Measurements from ENCODE around the gene KDELR3.

The KDELR3 gene

DNA sequence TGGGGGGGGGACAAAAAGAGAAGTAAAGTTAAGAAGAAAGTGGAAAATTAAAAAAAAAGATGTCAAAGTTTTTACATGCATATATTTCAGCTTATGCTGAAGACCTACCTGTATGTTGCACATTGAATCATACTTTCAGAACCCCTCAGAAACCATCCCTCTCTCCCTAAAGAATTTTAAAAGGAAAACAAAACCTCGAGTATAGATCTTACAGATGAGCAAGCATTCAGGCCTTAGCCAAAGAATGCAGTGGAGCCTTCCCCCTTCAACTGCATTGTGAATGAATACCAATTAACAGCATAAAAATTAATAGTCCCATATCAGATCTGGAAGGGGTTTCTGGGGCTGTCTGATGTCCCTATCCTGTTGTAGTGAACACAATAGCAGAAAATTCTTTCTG, 16.3 kb downstream of the KDELR3 start:
- DNase-seq: no peak

DNA sequence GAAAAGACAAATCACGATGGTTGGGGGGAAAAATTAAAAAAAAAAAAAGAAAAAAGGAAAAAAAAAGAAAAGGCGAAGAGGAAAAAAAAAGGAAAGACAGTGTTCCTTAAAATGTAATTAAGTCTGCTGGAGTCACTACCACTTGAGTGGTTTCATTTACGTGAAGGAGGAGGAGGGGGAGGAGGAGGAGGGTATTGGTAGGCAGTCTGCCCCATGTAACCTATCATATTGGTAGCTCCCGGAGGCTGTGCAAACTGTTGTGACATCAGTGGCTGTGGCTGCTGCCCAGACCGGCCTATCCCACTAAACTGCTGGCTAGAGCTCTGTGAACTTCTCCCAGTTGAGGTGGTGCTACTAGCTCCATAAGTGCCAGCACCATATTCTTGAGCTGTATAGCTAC, 17.9 kb downstream of the KDELR3 start:
- no peak for DNase-seq

DNA sequence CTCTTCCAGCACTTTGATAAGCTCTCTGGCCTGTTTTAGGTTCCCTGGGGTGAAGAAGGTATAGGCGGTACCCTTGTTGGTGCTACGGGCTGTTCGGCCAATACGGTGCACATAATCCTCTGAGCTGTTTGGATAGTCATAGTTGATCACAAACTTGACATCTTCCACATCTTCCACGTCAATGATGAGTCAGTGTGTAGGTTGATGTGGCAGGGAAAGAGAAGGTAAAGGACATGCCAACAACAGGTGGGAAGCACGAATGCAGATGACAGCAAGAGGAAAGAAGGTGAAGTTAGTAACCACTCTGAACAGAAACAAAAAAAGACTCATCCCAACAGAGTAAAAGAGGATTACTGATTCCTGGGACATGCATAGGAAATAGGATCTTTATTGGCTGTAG, 20.1 kb downstream of the KDELR3 start:
- no peak for DNase-seq

DNA sequence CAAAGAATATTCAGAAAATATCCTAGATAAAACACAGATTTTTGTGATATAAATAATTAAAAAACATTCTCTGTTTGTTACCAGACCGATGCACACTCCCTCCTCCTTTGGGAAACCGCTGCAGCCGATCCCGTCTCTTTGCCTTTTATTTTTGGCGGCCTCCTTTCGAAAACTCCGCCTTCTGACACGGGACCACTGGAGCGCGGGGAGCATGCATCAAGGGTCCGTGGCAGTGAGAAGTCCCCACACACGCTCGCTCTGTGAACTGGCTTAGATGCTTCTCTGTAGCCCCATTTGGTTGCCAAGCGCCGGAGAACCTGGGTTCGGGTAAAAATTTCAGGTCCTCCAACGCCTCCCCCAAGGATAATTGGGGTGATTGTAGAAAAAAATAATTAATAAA, 21.2 kb downstream of the KDELR3 start:
- DNase-seq: no peak

DNA sequence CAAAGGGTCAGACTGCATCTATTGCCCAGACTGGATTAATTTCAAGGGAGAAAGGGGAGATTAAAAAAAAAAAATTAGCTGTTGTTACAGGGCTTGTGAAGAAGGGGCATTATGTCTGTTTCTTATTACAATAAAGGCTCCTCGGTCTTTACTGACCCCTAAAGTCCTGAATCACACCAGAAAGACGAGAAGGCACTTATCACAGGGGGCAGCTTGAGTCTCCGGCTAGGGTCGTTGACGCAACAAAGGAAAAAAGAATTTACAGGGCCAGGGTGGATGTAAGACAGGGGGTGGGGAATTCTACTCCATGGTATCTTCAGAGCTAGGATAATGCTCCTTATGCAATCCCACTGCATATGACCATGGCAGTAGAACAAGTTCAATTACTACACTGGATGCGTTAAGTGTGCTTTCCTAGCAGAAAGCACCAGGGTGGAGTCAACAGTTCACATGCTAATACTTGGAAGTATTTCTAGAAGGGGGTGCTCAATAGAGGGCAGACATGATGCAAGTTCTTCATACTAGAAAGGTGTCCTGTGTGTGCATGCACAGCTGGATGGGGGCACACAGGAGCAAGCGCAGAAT, 21.8 kb downstream of the KDELR3 start:
- no peak for DNase-seq

DNA sequence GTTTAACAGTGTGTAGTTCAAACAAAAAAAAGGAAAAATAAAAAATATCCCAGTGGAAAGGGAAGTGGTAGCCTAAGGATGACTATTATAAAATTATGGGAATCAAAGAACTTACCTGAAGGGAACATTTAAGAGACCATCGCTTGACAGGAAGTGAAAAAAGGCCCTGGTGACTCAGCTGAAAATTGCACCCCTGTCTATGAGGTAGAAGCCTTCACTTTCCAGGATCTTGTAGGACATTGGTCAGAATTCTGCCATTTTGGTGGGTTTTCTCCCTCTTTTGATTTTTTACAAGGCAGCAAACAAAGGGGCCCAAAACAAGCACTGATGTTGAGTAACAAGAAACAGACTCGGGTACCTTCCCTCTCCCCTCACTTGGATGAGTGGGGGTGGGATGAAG, 22.6 kb downstream of the KDELR3 start:
- DNase-seq: no peak

DNA sequence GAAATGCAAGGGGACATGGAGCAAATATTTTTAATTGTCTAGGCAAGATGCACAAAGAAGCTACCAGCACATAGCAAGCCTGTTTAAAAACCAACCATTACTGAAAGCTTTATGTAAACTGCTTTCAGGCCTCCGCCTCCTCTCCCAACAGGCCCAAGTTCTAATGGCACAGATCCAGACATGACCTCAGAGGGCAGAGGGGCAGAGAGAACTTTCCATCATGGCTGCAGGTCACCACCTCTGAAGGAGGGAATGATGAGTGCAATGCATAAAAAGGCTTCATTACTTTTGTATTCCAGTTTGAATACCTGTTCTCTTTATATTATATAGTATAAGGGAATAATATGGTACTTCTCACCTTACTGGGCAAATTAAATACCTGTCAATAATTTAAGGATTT, 23.0 kb downstream of the KDELR3 start:
- no peak for DNase-seq

DNA sequence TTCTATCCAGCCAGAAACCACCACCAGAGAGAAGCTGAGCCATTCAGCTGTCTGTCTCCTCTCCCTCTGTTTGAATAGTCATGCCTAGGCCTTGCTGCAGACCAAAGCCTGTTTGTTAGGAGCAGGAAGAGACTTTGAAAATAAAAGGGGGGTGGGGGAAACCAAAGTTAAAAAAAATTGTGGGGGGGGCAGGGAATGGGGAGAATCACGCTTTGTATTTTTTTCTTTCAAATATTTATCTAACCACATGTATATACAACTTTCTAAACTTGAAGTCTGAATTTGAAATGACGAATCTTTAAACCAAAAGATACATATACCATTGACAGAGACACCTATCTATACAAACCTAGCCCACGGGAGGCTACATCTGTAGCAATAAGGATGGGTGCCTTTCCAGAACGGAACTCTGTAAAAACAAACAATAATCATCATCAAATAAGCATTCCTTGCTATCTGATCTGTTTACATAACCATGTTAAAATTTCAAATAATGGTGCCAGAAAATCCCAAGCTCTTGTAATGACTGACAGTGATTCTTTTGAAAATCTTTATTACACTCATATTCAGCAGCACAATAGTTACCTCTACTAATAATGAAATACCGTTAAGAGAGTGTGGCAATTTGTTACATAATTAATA, 23.9 kb downstream of the KDELR3 start:
- no peak for DNase-seq

DNA sequence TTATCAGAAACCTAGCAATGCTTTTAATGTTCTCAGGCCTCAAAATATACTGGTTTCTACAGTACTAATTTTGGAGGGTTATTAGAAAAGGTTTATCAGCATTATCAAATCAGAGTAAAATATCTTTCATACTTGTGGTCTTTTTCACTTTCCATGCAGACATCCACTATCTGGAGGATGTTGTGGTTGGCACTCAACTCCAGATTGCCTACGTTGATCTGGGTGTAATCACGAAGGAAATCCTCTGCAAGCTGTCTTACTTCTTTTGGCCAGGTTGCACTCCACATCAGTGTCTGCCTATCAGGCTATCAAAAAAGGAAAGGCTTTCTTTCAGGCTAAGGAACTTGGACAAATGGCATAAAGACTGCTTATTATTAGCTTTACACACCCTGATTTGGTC, 26.6 kb downstream of the KDELR3 start:
- no peak for DNase-seq

DNA sequence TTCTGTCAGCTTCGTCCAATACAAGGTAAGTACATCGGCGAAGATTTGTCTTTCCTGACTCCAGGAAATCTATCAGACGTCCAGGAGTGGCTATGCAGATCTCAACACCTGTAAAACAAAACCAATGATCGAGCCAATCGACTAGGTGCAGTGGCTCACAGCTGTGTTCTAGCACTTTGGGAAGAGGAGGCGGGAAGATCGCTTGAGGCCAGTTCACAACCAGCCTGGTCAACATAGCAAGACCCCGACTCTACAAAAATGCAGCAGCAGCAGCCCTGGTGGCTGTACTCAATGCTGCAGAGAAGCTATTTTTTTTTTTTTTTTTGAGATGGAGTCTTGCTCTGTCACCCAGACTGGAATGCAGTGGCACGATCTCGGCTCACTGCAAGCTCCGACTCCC, 27.0 kb downstream of the KDELR3 start:
- no peak for DNase-seq

DNA sequence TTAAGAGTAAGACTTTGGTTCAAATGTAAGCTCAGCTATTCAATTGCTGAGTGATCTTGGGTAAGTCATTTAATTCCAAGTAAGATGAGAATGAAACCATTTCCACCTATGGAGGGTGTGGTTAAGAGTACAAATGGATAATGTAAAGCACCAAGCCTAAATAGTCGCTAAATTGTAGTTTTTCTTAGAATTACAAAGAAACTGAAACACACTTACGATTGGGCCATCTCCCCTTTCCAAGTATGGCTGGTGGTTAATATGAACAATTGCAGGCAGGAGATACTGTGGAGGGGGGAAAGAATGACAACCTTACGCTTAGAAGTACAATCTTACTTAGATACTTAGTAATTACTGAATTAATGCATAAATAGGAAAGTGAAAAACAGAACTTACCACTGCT, 30.0 kb downstream of the KDELR3 start:
- no peak for DNase-seq

DNA sequence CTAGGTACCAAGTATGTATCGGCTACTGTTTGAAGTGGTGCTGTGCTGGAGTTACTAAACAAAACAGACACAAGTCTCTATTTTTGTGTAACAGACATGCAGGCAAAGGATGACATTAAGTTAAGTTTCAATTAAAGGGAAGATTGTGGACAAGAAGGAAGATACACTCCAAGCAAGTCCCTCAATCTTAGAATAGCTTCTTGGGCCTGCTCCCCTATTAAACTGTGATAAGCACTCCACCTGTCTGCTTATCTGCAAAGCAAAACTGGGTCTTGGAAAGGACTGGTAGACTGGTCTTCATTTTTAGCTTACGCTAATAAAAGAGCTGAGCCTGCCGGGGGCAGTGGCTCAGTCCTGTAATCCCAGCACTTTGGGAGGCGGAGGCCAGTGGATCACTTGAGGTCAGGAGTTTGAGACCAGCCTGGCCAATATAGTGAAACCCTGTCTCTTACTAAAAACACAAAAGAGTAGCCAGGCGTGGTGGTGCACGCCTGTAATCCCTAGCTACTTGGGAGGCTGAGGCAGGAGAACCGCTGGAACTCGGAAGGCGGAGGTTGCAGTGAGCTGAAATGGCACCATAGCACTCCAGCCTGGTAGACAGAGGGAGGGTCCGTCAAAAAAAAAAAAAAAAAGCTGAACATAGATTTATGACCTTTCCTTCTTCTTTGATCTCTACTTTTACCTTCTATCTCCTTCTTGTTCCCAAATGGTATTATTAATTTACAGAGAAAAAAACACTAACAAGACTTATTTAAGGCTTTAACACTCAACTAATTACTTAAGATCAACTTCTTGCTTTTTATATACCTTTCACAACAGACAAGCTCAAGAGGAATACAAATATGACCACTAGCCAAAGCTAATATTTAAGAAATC, 34.1 kb downstream of the KDELR3 start:
- no peak for DNase-seq

DNA sequence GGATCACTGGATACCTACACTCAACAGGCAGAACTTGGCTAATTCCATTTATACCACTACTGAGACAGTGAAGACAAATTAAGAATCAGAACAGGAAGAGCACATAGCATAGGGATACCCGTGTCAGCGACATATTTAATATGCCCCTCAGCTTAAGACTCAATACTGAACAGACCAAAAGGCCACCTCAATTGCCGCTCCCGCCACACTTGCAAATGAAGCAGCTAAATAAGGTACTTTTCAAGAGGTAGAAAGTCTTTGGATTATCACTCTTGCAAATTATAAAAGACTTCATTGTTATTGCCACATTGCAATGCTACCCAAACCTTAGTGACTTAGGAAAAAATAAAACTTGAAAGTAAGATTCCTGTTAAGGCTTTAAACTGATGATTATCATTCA, 35.1 kb downstream of the KDELR3 start:
- DNase-seq: no peak

DNA sequence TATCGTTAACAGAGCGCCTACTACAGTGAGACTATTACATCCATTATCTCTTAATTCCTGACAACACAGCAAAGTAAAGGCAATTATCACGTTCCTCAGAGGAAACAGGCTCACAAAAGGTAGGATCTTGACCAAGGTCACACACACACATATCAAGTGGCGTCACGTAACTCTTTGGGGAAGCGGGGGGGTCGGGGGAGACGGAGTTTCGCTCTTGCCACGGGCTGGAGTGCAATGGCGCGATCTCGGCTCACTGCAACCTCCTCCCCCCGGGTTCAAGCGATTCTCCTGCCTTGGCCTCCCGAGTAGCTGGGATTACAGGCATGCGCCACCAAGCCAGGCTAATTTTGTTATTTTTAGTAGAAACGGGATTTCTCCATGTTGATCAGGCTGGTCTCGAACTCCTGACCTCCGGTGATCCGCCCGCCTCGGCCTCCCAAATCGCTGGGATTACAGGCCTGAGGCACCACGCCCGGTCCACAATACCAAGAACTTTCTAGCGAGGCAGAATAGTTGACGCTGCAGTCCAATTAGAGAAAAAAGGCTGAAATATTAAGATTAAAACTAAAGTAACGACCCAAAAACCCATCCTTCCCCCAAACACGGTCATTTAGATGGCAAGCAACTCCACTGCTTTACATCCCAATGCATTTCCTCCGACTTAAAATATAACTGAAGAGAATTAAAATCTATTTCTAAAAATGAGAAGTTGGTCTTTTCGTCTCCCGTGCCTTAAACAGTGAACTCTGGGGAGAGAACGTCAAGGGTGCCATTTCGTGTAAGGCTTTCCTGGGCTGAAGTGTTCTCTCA, 37.0 kb downstream of the KDELR3 start:
- no peak for DNase-seq

DNA sequence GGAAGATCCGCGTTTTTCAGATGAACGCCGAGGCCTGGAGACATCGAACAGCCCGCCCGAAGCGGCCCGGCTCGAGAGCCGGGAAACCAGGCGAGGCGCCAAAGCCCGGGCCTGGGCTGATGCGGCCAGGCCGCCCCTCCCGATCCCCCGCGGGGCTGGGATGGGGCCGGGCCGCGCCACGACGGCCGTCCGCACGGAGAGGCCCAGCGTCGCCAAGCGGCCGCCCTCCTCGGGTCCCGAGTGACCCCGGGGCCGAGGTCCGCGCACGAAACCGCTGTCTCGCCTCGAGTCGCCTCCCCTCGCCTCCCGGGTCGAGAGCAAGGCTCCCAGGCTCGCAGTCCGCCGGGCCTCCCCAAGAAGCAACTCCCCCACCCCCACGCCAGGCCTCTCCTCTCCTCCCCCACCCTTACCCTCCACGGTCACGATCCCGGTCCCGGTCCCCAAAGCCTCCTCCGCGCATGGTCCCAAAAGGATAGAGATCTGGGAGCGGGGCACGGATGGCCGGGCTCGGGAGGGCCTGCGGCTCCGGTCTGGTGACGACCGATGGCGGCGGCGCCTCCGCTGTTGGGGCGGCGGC, 37.7 kb downstream of the KDELR3 start:
- DNase-seq: no peak

DNA sequence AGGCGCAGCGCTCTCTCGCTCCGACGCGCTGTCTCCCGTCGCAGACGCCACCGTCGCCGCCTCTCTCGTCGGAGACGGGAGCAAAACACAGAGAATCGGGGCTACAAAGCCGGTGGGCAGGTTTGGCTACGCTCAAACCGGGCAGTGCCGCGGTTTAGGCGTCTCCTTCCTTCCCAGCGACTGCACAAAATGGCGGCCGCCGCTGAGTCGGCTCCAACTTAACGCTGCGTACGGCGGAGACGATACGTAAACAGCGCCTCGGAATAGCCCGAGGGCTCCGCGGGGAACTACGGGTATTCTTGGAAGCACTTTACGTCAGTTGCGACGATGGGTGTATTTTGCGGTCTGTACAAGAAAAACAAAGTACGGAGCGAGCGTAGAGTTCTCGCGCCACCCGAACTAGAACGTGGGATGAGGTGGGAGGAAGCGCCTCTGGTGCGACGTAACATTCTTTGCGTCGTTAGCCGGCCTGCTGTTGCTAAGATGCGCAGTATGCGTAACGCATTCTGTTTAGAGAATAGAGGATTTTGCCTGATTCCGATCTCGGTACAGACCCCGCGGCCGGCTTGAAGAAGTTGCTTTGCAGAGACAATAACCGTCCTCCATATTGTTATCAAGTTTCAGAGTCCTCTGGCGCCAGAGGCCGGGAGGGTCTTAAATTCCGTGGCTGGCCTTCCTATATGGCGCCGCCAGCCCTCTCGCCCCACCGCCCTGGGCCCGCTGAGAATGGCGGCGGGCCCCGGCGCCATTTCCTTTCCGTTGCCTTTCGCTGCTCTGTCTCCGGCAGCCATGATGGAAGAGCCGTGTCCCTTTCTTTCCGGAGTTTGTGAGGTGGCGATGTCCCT, 38.4 kb downstream of the KDELR3 start, which contains the start of gene DDX17:
TSS of gene DDX17 (minus strand) at position 194 of the 845 bp plus-strand sequence.
- DNase-seq: peak; percentile 84

DNA sequence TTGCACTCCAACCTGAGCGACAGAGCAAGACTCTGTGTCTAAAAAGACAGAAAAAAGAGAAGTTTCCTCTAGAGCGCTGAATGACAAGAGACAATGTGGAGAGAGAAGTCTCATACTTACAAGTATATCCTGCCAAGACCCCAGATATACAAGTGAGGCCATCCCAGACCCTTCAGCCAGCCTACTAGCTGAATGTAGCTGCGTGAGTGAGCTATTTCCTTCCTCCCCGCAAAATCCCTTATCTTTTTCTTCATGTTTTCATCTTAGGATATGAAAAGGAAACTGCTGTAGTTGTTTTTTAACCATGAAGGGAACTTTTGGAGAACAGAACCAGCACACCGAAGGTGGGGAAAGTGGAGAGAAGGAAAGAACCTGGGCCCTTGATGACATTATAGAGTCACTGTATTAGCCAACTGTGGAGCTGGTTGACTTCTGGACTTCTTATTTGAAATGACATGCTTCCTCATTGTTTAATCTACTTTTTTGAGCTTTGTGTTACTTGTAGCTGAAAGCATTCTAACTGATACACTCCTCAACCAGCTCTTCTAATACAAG, 42.6 kb downstream of the KDELR3 start:
- DNase-seq: no peak

DNA sequence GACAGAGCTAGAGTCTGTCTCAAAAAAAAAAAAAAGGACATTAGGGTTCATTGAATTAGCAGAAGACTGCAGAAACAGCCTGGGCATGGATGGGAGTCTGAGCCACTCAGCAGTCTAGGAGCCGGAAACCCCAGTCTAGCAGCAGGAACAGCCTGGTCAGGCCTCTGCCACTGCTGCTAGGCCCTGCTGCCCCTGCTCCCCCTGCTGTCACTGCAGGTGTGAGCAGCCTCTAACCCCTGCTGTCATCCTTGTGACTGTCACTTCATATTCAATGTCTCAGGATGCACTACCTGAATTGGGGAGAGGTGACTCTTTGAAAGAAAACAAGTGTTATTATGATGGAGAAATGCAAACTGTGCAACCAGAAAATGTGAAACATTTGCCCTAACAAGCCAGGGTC, 45.2 kb downstream of the KDELR3 start:
- DNase-seq: no peak

DNA sequence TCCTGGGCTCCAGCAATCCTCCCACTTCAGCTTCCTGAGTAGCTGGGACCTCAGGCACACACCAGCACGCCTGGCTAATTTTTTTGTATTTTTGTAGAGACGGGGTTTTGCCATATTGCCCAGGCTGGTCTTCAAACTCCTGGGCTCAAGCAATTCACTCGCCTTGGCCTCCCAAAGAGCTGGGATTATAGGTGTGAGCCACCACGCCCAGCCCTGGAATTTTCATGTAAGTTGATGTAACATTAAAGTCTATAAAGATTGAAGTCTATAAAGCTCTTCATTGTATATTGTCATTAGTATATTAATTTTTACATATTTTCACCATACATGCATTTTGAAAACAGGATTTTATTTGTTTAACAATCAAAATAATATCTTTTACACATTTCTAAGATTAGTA, 50.7 kb downstream of the KDELR3 start:
- no peak for DNase-seq

DNA sequence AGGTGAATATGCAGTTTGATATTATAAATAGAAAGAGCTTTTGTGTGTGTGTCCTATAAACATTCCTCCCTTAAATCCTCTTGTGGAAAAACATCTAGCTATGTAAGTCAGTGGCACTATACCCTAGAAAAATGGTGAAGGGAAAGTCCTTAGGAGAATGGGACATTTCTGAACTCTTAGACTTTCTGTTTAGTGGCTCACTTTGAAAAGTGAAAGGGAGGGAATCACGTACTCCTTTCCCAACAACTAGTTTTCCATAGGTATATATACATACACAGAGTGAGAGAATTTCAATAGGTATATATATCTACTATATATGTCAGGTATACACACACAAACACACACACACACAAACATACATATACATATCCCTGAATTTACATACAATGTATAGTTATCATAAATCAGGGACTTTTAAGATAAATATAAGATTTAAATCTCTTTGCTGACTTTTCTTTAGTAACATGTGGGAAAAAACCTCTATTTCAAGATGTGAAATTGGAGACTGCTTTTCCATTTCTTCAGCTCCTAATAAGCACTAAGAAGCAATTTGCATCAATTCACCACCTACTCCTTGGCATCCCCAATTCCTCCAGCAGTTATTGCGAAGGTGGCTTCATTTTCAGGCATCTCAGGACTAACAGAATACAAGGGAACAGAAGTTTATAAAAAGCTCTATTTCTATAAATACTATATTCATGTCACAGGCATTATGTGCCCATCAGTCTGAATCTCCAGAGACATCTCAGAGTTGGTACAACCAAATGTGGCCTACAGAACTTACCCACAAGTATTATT, 51.8 kb downstream of the KDELR3 start:
- no peak for DNase-seq

DNA sequence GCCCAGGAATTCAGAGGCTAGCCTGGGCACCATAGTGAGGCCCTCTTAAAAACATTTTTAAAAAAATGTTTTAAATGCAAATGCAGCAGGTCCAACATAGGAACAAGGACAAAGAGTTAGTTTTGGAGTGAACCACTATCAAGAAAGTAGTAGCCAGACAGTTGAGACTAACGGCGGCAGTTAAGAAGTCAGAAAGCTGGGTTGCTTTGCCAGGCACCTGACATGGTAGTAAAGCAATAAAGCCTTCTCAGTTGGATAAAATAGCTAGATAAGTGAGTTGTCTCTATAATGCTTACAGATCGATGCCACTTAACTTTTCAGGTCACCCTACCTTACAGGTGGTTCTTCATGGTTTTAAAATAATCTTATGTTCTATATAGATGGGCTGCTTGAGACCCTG, 55.1 kb downstream of the KDELR3 start:
- no peak for DNase-seq
